ENCODE results near the gene TMEM154.

TMEM154 gene

GRCh38 chr4:152678841-152679240 is 956 bp downstream of the TMEM154 start:
- TF ChIP-seq CTCF (IDR thresholded peaks at IDR 0.05; ENCODE audit: insufficient read depth, low read depth, low read length, missing control alignments): no peak
- peak overlapping the region; percentile 84 for H3K4me3 ChIP-seq (ENCODE audit: low read depth, low read length)
- no peak for DNase-seq (ENCODE audit: low read depth)

- no peak overlapping the region for H3K4me3 ChIP-seq (ENCODE audit: low read depth, low read length)
- no peak for DNase-seq (ENCODE audit: low read depth)
- TF ChIP-seq CTCF (IDR thresholded peaks at IDR 0.05; ENCODE audit: insufficient read depth, low read depth, low read length, missing control alignments): no peak
Observed at GRCh38 chr4:152677117-152677516, 2.7 kb downstream of the TMEM154 start.

- DNase-seq (ENCODE audit: low read depth): peak; percentile 29
- H3K4me3 ChIP-seq (ENCODE audit: low read depth, low read length): no peak overlapping the region
- no peak for TF ChIP-seq CTCF (IDR thresholded peaks at IDR 0.05; ENCODE audit: insufficient read depth, low read depth, low read length, missing control alignments)
Observed at GRCh38 chr4:152676052-152676854, 3.5 kb downstream of the TMEM154 start.

GRCh38 chr4:152674359-152674758 is 5.4 kb downstream of the TMEM154 start:
- no peak overlapping the region for H3K4me3 ChIP-seq (ENCODE audit: low read depth, low read length)
- no peak for DNase-seq (ENCODE audit: low read depth)
- TF ChIP-seq CTCF (IDR thresholded peaks at IDR 0.05; ENCODE audit: insufficient read depth, low read depth, low read length, missing control alignments): no peak

GRCh38 chr4:152673489-152673888 is 6.3 kb downstream of the TMEM154 start:
- TF ChIP-seq CTCF (IDR thresholded peaks at IDR 0.05; ENCODE audit: insufficient read depth, low read depth, low read length, missing control alignments): no peak
- H3K4me3 ChIP-seq (ENCODE audit: low read depth, low read length): no peak overlapping the region
- no peak for DNase-seq (ENCODE audit: low read depth)

GRCh38 chr4:152672206-152673092 is 7.3 kb downstream of the TMEM154 start:
- no peak for DNase-seq (ENCODE audit: low read depth)
- no peak overlapping the region for H3K4me3 ChIP-seq (ENCODE audit: low read depth, low read length)
- no peak for TF ChIP-seq CTCF (IDR thresholded peaks at IDR 0.05; ENCODE audit: insufficient read depth, low read depth, low read length, missing control alignments)
